HepG2 (cell line): ENCODE measurements around the gene DCAF7. TPM values are rescaled to one million over a fixed set of nuclear protein-coding genes. Genes with fewer than 3 reads are reported as not detected.

Experiments
- ATAC-seq: fragments of 200-7000 bp; cut with Tn5 transposase; 3 replicates; pipeline ENCODE4 v1.9.1; 2020; ENCODE audit warnings: mild to moderate bottlenecking, moderate library complexity
- BruUV-seq: library from RNA; stranded (reverse); fragments of 400-500 nt; replicated peaks from 2 replicates; lab custom pipeline; 2021; lab: Mats Ljungman, UMichigan
- CTCF ChIA-PET: fragments of 300-600 bp; formaldehyde crosslinking; extraction: SDS; loops from one replicate; lab custom pipeline; 2021; ENCODE audit warnings: low total read pairs, inconsistent platforms, low intra/inter-chr PET ratio; lab: Yijun Ruan, JAX
- POLR2A ChIA-PET: fragments of 350-600 bp; sonication (Branson Sonifier 250); formaldehyde crosslinking; loops from one replicate; lab custom pipeline; 2020; ENCODE audit warnings: antibody characterized with exemption, inconsistent platforms; lab: Yijun Ruan, JAX
- DNase-seq: peaks from one replicate; pipeline ENCODE4 v3.0.0-alpha.2; 2015; ENCODE audit warnings: low spot score
- FAIRE-seq: peaks from 3 replicates; lab custom pipeline; 2011; peaks lifted over from hg19 to GRCh38; lab: Jason Lieb, UNC
- H2AFZ ChIP-seq: one replicate; pipeline ENCODE4 v1.6.1; 2011; ENCODE audit warnings: low read length, inconsistent platforms
- H3K27ac ChIP-seq: fragments of 300-600 bp; 3 replicates; pipeline ENCODE4 v1.8.0; 2011; ENCODE audit warnings: mixed run types, mild to moderate bottlenecking, mixed read lengths, low read length, inconsistent platforms; ENCODE audit not compliant: insufficient read depth; ENCODE audit errors: extremely low read length
- H3K27me3 ChIP-seq, 2 experiments: fragments of 200-600 bp in 1 of 2; 2 replicates in 1 of 2; 3 replicates in 1 of 2; pipeline versions ENCODE4 v1.6.0 to v1.8.0; 2011; ENCODE audit warnings: low read length in 2 of 2, mild to moderate bottlenecking in 2 of 2, moderate library complexity in 2 of 2, inconsistent platforms in 1 of 2; ENCODE audit not compliant: insufficient read depth in 2 of 2, control insufficient read depth in 1 of 2
- H3K36me3 ChIP-seq, 2 experiments: fragments of 200-600 bp in 1 of 2; replicated peaks in 1 of 2; 2 replicates in 1 of 2; 3 replicates in 1 of 2; pipeline versions ENCODE4 v1.5.1 to v1.8.0; 2011; ENCODE audit warnings: low read length in 2 of 2, inconsistent platforms in 1 of 2; ENCODE audit not compliant: insufficient read depth in 2 of 2, control insufficient read depth in 1 of 2
- H3K4me1 ChIP-seq: 2 replicates; pipeline ENCODE4 v1.5.1; 2012; ENCODE audit warnings: low read length, inconsistent platforms; ENCODE audit not compliant: insufficient read depth
- H3K4me2 ChIP-seq: 2 replicates; pipeline ENCODE4 v1.6.0; 2011; ENCODE audit warnings: low read depth, low read length, inconsistent platforms
- H3K4me3 ChIP-seq, 3 experiments: fragments of 200-600 bp in 1 of 3; sonication (generic), shearing (Covaris generic) in 1 of 3; replicated peaks in 1 of 3; 2 replicates each; pipeline ENCODE4 v1.5.1; 2011 to 2016; ENCODE audit warnings: low read length in 3 of 3, inconsistent platforms in 2 of 3, low read depth in 2 of 3, mild to moderate bottlenecking in 2 of 3, control low read depth in 1 of 3, mixed read lengths in 1 of 3; ENCODE audit not compliant: insufficient read depth in 1 of 3
- H3K79me2 ChIP-seq: one replicate; pipeline ENCODE4 v1.6.1; 2011; ENCODE audit warnings: low read length, inconsistent platforms; ENCODE audit not compliant: insufficient read depth
- H3K9ac ChIP-seq: 2 replicates; pipeline ENCODE4 v1.6.0; 2011; ENCODE audit warnings: mild to moderate bottlenecking, low read depth, low read length, inconsistent platforms; ENCODE audit not compliant: insufficient read depth
- H3K9me3 ChIP-seq: 2 replicates; pipeline ENCODE4 v1.5.1; 2012; ENCODE audit warnings: mild to moderate bottlenecking, low read length
- H4K20me1 ChIP-seq: 2 replicates; pipeline ENCODE4 v1.6.0; 2011; ENCODE audit warnings: inconsistent platforms, mild to moderate bottlenecking, low read length, moderate library complexity; ENCODE audit not compliant: insufficient read depth
- AKAP8 ChIP-seq: sonication (generic); formaldehyde crosslinking; IDR thresholded peaks from 2 replicates; pipeline ENCODE4 v1.5.1; 2020; ENCODE audit warnings: mild to moderate bottlenecking, missing genetic modification reagents
- ETV5 ChIP-seq: IDR thresholded peaks from 2 replicates; pipeline ENCODE4 v1.6.1; 2018; ENCODE audit warnings: missing biosample characterization, missing genetic modification reagents, inconsistent platforms, borderline replicate concordance
- HMG20A ChIP-seq: IDR thresholded peaks from 2 replicates; pipeline ENCODE4 v1.6.1; 2016; ENCODE audit warnings: borderline replicate concordance
- KAT7 ChIP-seq: IDR thresholded peaks from 2 replicates; pipeline ENCODE4 v1.6.1; 2018; ENCODE audit warnings: borderline replicate concordance, missing compliant biosample characterization
- KLF12 ChIP-seq: sonication (generic); formaldehyde crosslinking; IDR thresholded peaks from 2 replicates; pipeline ENCODE4 v1.4.0; 2020; ENCODE audit warnings: missing genetic modification reagents, borderline replicate concordance
- RAD51 ChIP-seq: fragments of 450-650 bp; IDR thresholded peaks from 2 replicates; pipeline ENCODE4 v1.6.1; 2016; ENCODE audit warnings: borderline replicate concordance
- REL ChIP-seq: sonication (generic); formaldehyde crosslinking; conservative IDR thresholded peaks from 2 replicates; pipeline ENCODE4 v1.8.0; 2022; ENCODE audit warnings: mild to moderate bottlenecking, missing genetic modification reagents, moderate library complexity
- SETDB1 ChIP-seq: sonication (generic); formaldehyde crosslinking; IDR thresholded peaks from 2 replicates; pipeline ENCODE4 v1.5.1; 2020; ENCODE audit warnings: missing genetic modification reagents, mild to moderate bottlenecking, borderline replicate concordance
- SYNCRIP ChIP-seq: fragments of 200-400 bp; formaldehyde crosslinking; IDR thresholded peaks from 2 replicates; pipeline ENCODE4 v1.6.1; 2018; ENCODE audit warnings: mild to moderate bottlenecking, low read depth, low read length; ENCODE audit not compliant: insufficient read depth
- ZNF230 ChIP-seq: sonication (generic); formaldehyde crosslinking; IDR thresholded peaks from 2 replicates; pipeline ENCODE4 v1.4.0; 2020; ENCODE audit warnings: mild to moderate bottlenecking, missing genetic modification reagents
- ZNF749 ChIP-seq: sonication (generic); formaldehyde crosslinking; IDR thresholded peaks from 2 replicates; pipeline ENCODE4 v1.8.0; 2022; ENCODE audit warnings: mild to moderate bottlenecking, missing genetic modification reagents, moderate library complexity, borderline replicate concordance
- ZNF761 ChIP-seq: sonication (generic); formaldehyde crosslinking; conservative IDR thresholded peaks from 2 replicates; pipeline ENCODE4 v1.4.0; 2020; ENCODE audit warnings: mild to moderate bottlenecking, missing genetic modification reagents
- ZNF839 ChIP-seq: sonication (generic); formaldehyde crosslinking; IDR thresholded peaks from 2 replicates; pipeline ENCODE4 v1.4.0; 2020; ENCODE audit warnings: missing genetic modification reagents, mild to moderate bottlenecking, borderline replicate concordance
- WGBS: methylation state at CpG from one replicate; pipeline ENCODE4 v1.1.6; 2017; ENCODE audit warnings: low lambda C conversion rate; 5-methylcytosine and 5-hydroxymethylcytosine counted together
- in situ Hi-C: cut with HindIII; loops from 2 replicates; pipeline ENCODE4 v1.10.0; 2017; ENCODE audit warnings: low pct_unique_long_range_greater_than_20kb; ENCODE audit not compliant: extremely low pct_ligation_motif_present
- intact Hi-C: fragments of 100-400 bp; cut with micrococcal nuclease; formaldehyde crosslinking; loops from one replicate; pipeline ENCODE4 v1.10.0; 2022; ENCODE audit not compliant: unreplicated experiment
- polyA plus RNA-seq, 8 experiments: library from polyadenylated mRNA; depleted of rRNA in 3 of 8; stranded (reverse) in 7 of 8; unstranded in 1 of 8; fragments of >200 nt; fragmentation: Illumina TruSeq in 4 of 8; extraction: Trizol in 4 of 8; gene quantifications; 2 replicates each; pipeline versions ENCODE4 v1.2.1 to v1.2.3, GENCODE V29; 2011 to 2016; ENCODE audit warnings: low read depth in 4 of 8, missing spikeins in 1 of 8, mixed read lengths in 1 of 8; ENCODE audit not compliant: insufficient read depth in 1 of 8
- total RNA-seq, 5 experiments: library from RNA; depleted of rRNA; stranded (reverse); fragments of >200 nt; fragmentation: Illumina TruSeq; extraction: Trizol; gene quantifications; 2 replicates each; pipeline ENCODE4 v1.2.3, GENCODE V29; 2016; ENCODE audit warnings: low read depth in 1 of 5
- TF ChIP-seq, protein P1 (sequence below): sonication (generic); formaldehyde crosslinking; IDR thresholded peaks from 2 replicates; pipeline ENCODE4 v1.5.0; 2020; ENCODE audit warnings: missing genetic modification reagents
- TF ChIP-seq, protein P2 (sequence below): sonication (generic); formaldehyde crosslinking; IDR thresholded peaks from 2 replicates; pipeline ENCODE4 v1.5.1; 2020; ENCODE audit warnings: missing genetic modification reagents, mild to moderate bottlenecking, borderline replicate concordance
- TF ChIP-seq, protein P3 (sequence below): IDR thresholded peaks from 2 replicates; pipeline ENCODE4 v1.6.1; 2016; ENCODE audit warnings: low read depth, borderline replicate concordance
- TF ChIP-seq, protein P4 (sequence below), 2 experiments: sonication (generic) in 1 of 2; formaldehyde crosslinking in 1 of 2; IDR thresholded peaks; 2 replicates each; pipeline versions ENCODE4 v1.4.0 to v1.6.1; 2018 to 2020; ENCODE audit warnings: missing genetic modification reagents in 2 of 2, borderline replicate concordance in 1 of 2, low read depth in 1 of 2, mild to moderate bottlenecking in 1 of 2, missing biosample characterization in 1 of 2

Gene DCAF7
- total and polyA plus RNA-seq, 2 of the 13 experiments (the other 11 are each of a cell fraction or from before 2014, with no cell fraction given): 55.2 to 73.4 TPM

DNA sequence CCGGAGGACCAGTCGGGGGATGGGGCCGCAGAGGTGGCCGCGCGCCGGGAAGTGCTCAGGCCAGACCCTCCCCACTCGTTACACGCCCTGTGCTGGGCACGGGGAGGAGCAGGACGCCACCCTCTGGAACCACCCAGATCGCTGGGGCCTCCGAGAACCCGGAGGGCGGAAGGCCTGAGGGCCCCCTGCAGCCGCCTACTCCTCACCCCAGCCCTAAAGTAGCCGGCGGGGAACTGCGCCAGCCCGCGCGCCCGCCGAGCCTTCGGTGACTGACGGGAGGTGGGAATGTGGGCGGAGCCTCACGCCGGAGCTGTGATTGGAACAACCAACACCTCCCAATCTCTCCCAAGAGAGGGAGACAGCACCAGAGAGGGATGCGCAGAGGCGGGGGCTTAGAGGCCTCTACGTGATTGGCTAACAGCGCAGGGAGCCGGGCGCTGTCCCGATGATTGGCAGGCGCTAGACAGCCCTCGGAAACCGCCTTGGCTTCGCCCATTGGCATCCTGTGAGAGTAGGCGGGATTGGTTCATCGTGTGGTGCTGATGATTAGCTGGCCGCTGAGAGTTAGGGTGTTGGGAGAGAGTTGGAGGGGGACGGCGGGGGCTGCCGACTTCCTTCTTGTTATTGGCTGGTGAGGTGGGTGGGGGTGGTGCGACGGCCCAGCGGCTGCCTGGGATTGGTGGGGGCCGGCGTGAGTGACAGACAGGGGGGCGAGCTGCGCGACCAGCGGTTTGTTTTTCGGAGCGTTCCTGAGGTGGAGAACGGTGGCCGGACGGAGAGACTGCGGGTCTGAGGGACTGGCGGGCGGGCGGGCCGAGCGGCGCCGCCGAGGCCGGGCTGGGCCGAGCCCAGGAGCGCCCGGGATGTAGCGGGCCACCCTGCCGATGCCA is 71.7 kb downstream of the DCAF7 start, which contains the start of gene MAP3K3:
TSS of gene MAP3K3 (plus strand) at position 734 of the 890 bp plus-strand sequence. CDS start 343 bp downstream, outside the sequence.
- no TSS peak for BruUV-seq
- H2AFZ ChIP-seq: peak within 1 kb of the TSS; percentile 1
- peaks cover 7% of the 10 kb centered on the region; the same call in 1 of the 2 replicates for H4K20me1 ChIP-seq
- H3K4me2 ChIP-seq: peak within 1 kb of the TSS; percentile 86
- peaks cover 0 to 4% of the 10 kb centered on the region in 2 experiments; a peak in 1 of 5 replicates for H3K27me3 ChIP-seq
- H3K79me2 ChIP-seq: peaks cover 35% of the 10 kb centered on the region
- peak within 1 kb of the TSS; percentile 42 for H3K27ac ChIP-seq
- WGBS: 2% methylated on average over 34 of the region's 75 CpGs
- no peaks in the 10 kb centered on the region for H3K36me3 ChIP-seq
- H3K9ac ChIP-seq: peak within 1 kb of the TSS; percentile 77
- intact Hi-C loops (loop anchor here (1.0 to 5.0 kb wide), 3 partner anchors 43 to 72 kb away; partner anchors contain the start of gene DCAF7), in situ Hi-C loops (no loop called here)
- POLR2A ChIA-PET: interaction anchor here (0.6 to 2.4 kb wide), 30 partner anchors 10 to 523 kb away, joined by 3 to 47 read pairs (median 6); partner anchors contain the start of genes CCDC47, DCAF7, DDX42 and LIMD2
- peak; percentile 87 for FAIRE-seq
- H3K4me3 ChIP-seq: peak within 1 kb of the TSS; percentile 80 to 97 (median 85)
- CTCF ChIA-PET: no interaction called here
- no peaks in the 10 kb centered on the region for H3K9me3 ChIP-seq
- peaks cover 43% of the 10 kb centered on the region for H3K4me1 ChIP-seq
- ATAC-seq: peak; percentile 95
- peak; percentile 100 for DNase-seq
- TF ChIP-seq ZNF749 (peak; percentile 62; the same call in 1 of the 2 replicates), KAT7 (peak; percentile 81), KLF12 (CRISPR knock-in tag) (no peak), ZNF230 (CRISPR knock-in tag) (peak; percentile 92), REL (no peak), SETDB1 (CRISPR knock-in tag) (no peak), AKAP8 (CRISPR knock-in tag) (peak; percentile 68; the same call in 1 of the 2 replicates), SYNCRIP (no peak), ZNF839 (CRISPR knock-in tag) (no peak), ETV5 (CRISPR knock-in tag) (peak; percentile 54), ZNF761 (CRISPR knock-in tag) (0 out of 2 replicates have a peak, but pooled peaks have one; percentile 86), RAD51 (no peak), HMG20A (CRISPR knock-in tag) (no peak)
- TF ChIP-seq, protein P1, sequence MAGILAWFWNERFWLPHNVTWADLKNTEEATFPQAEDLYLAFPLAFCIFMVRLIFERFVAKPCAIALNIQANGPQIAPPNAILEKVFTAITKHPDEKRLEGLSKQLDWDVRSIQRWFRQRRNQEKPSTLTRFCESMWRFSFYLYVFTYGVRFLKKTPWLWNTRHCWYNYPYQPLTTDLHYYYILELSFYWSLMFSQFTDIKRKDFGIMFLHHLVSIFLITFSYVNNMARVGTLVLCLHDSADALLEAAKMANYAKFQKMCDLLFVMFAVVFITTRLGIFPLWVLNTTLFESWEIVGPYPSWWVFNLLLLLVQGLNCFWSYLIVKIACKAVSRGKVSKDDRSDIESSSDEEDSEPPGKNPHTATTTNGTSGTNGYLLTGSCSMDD (CRISPR knock-in tag): peak; percentile 63; the same call in 1 of the 2 replicates
- TF ChIP-seq, protein P2, sequence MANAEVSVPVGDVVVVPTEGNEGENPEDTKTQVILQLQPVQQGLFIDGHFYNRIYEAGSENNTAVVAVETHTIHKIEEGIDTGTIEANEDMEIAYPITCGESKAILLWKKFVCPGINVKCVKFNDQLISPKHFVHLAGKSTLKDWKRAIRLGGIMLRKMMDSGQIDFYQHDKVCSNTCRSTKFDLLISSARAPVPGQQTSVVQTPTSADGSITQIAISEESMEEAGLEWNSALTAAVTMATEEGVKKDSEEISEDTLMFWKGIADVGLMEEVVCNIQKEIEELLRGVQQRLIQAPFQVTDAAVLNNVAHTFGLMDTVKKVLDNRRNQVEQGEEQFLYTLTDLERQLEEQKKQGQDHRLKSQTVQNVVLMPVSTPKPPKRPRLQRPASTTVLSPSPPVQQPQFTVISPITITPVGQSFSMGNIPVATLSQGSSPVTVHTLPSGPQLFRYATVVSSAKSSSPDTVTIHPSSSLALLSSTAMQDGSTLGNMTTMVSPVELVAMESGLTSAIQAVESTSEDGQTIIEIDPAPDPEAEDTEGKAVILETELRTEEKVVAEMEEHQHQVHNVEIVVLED (CRISPR knock-in tag): peak; percentile 77; the same call in 1 of the 2 replicates
- TF ChIP-seq, protein P3, sequence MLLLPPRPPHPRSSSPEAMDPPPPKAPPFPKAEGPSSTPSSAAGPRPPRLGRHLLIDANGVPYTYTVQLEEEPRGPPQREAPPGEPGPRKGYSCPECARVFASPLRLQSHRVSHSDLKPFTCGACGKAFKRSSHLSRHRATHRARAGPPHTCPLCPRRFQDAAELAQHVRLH (CRISPR knock-in tag): peak; percentile 94; the same call in 1 of the 2 replicates
- TF ChIP-seq, protein P4, sequence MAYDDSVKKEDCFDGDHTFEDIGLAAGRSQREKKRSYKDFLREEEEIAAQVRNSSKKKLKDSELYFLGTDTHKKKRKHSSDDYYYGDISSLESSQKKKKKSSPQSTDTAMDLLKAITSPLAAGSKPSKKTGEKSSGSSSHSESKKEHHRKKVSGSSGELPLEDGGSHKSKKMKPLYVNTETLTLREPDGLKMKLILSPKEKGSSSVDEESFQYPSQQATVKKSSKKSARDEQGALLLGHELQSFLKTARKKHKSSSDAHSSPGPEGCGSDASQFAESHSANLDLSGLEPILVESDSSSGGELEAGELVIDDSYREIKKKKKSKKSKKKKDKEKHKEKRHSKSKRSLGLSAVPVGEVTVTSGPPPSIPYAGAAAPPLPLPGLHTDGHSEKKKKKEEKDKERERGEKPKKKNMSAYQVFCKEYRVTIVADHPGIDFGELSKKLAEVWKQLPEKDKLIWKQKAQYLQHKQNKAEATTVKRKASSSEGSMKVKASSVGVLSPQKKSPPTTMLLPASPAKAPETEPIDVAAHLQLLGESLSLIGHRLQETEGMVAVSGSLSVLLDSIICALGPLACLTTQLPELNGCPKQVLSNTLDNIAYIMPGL (CRISPR knock-in tag; IDR thresholded peaks at IDR 0.05; ENCODE audit: borderline replicate concordance in 1 of 2, low read depth in 1 of 2): peak; percentile 70 to 85
